ENCODE results near the gene MOSPD3.

The MOSPD3 gene

GRCh38 chr7:100595188-100595587 is 17.2 kb upstream of the MOSPD3 start:
- ATAC-seq: no peak

DNA sequence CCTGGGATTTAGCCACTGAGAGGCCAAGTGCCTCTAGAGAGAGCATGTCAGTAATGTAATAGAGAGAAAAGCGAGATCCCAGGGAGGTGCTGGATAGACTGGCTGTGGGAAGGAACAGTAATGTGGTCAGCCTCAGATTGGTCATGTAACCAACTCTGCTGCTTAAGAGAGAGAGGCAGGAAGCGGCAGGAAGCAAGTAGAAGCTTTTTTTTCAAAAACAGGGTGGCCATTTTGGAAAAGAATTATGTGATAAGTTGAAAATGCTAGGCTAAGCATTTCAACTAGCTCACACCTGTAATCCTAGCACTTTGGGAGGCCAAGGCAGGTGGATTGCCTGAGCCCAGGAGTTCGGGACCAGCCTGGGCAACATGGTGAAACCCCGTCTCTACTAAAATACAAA is 13.9 kb upstream of the MOSPD3 start:
- no peak for ATAC-seq

GRCh38 chr7:100599911-100600729 is 12.2 kb upstream of the MOSPD3 start:
- ATAC-seq: no peak

- ATAC-seq: no peak
Measured at GRCh38 chr7:100600730-100601038, 11.7 kb upstream of the MOSPD3 start.

- no peak for ATAC-seq
Measured at GRCh38 chr7:100602889-100603725, 9.2 kb upstream of the MOSPD3 start.

DNA sequence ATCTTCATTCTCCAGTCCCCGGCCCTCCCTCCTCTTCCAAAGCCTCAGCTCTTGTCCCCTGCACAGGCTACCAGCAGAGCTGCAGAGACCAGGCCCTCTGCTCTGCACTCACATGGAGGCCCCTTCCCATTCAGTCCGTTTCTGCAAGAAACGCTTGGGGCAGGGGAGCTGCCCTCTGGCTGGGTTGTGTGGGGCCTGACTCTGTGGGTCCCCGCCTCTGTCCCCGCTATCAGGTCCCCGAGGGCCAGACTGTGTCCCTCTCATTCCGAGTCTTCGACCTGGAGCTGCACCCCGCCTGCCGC is 8.7 kb upstream of the MOSPD3 start:
- ATAC-seq: no peak

- peak; percentile 73 for ATAC-seq
Measured at GRCh38 chr7:100604028-100604975, 8.0 kb upstream of the MOSPD3 start.

- ATAC-seq: peak; percentile 13 to 16
Measured at GRCh38 chr7:100604976-100605911, 7.1 kb upstream of the MOSPD3 start.

GRCh38 chr7:100606313-100606712 is 6.0 kb upstream of the MOSPD3 start:
- ATAC-seq: no peak

- ATAC-seq: no peak
Measured at GRCh38 chr7:100607111-100607510, 5.2 kb upstream of the MOSPD3 start.

GRCh38 chr7:100609958-100610357 is 2.4 kb upstream of the MOSPD3 start:
- no peak for ATAC-seq

DNA sequence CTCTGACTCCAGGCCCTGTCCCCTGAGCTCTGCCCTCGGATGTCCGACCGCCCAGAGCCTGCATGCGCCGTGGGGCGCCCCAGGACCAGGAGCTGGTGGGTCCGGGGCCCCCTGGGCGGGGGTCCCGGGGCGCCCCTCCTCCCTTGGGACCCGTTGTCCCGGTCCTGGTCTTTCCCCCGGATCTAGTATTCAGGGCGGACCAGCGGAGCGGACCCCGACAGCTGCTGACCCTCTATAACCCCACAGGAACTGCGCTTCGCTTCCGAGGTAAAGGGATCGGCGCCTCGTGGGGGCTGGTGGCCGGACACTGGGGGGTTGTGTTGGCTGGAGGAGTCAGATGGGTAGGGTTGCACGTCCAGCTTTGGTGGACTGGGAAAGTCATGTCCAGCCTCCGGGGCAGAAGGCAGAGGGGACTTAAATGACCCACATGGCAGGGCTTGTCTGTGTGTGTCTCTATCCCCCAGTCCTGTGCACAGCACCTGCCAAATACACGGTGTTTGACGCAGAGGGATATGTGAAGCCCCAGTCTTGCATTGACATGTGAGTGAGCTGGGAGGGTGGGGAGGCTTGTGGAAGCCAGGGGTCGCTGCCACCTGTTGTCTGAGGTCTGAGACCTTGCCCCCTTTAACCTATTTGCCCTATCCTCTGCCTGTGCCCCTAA is 520 bp downstream of the MOSPD3 start:
- no peak for ATAC-seq

DNA sequence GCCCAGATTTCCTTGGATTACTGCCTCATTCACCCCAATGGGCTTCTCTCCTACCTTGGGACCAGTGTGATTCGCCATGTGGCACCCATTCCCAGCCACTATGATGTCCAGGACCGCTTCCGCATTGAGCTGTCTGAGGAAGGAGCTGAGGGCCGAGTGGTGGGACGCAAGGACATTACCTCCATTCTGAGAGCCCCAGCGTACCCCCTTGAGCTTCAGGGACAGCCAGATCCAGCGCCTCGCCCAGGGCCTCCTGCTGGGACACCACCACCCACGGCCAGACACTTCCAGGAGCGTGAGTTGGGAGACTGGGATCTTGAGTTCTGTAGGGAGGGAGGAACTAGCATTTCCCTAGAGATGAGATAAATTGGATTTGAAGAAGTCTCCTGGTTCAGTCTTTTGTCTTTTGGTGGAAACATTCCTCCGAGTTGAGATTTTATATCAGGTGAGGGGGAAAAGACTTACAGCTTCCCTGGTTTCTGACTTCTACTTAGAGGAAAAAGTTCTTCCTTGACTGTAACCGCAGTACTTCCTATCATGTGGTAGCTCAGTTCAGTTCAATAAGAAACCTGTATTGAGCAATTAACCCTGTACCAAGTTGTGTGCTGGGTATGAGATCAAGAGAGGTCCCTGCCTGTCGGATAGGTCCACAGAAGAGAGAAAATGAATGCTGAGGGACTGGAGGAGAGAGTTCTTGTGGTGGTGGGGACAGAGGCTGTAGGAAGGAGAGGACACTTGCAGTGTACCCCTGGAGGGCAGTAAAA is 1.3 kb downstream of the MOSPD3 start:
- no peak for ATAC-seq

- no peak for ATAC-seq
Measured at GRCh38 chr7:100614308-100614861, 2.0 kb downstream of the MOSPD3 start.

GRCh38 chr7:100620239-100620638 is 7.9 kb downstream of the MOSPD3 start:
- no peak for ATAC-seq

DNA sequence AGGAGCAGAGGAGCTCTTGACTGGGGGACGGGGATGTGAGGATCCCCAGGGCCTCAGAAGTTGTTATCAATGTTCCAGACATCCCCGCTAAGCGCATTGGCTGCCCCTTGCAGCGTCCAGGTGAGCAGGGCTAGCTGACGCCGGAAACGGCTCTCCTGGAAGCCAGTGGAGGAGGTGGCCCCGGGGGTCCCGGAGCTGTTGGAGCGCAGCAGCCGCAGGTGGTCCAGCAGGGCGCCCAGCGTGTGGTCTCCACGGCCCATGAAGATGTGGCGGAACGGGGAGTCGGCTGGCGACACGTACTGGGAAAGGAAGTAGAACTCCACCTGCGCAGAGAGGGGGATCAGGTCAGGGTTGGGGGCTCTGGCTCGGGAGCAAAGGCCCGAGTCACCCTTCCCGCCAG is 8.5 kb downstream of the MOSPD3 start:
- no peak for ATAC-seq

DNA sequence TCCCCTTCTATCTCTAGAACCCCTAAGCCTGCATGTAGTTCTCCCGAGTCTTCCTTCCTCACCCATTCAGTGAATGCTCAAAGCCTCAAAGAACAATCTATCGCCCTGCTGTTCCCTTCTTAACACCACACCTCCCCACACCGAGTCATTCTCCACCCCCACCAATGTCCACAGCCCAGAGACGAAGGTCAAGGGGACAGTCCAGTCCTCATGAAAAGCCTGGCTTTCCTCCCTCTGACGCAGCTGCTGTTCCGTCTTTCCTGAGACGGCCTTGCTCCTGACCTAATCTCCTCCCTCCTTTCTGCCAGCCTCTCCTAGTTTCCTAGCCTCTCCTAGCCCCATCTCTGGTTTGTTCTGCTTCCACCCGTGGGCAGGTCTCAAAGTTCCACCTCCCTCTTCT is 9.2 kb downstream of the MOSPD3 start:
- ATAC-seq: no peak

DNA sequence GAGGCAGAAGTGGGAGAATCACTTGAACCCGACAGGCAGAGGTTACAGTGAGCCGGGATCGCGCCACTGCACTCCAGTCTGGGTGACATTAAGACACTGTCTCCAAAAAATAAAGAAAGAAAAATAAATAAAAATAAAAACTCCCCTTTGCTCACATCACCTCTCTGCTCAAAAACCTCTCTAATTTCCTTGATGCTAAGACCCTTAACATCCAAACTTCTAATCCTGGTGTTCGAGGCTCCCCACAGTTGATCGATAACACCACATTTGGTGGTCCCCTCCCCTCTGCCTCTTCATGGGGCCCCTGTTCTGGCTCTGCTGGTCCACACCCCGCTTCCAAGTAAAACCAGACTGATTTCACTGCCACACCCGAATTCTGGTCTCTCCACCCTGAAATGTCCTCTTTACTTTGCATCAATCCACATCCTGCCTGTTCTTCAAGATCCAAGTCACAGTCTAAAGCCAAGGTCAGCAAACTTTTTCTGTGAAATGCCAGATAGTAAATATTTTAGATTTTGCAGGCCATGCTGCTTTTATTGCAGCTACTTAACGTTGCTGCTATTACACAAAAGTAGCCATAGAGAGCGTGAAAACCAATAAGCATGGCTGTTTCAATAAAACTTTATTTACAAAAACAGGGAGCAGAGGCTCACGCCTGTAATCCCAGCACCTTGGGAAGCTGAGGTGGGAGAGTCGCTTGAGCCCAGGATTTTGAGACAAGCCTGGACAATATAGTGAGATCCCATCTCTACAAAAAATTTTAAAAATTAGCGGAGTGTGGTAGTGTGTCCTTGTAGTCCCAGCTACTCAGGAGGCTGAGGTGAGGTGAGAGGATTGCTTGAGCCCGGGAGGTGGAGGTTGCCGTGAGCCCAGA is 11.8 kb downstream of the MOSPD3 start:
- no peak for ATAC-seq

GRCh38 chr7:100626055-100626454 is 13.7 kb downstream of the MOSPD3 start:
- ATAC-seq: no peak
